CD4-positive, alpha-beta T cell treated with Interferon gamma for 1 hour (primary cell): Measurements from ENCODE around the gene UBXN1.

ENCODE experiments used
- DNase-seq: peaks from one replicate; pipeline ENCODE4 v3.0.0-alpha.2; 2020

Gene UBXN1

DNA sequence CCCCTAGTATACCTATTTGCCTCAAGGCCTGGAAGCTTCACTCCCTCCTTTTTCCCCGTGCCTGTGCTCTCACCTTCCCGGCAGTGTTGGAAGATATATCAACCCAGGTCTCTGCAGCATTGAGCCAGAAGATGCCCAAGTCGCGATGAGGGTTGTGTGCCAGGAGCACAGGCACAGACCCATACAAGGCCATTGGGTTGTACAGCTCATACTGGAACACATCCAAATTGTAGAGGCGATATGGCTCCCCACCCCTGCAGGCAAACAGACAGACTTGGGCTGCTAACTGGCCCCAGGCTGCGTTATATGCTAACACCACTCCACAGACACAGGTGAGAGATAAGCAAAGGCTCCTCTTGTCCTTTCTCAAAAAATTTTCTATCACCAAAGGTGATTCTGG, 46.4 kb downstream of the UBXN1 start:
- DNase-seq, result no peak

DNA sequence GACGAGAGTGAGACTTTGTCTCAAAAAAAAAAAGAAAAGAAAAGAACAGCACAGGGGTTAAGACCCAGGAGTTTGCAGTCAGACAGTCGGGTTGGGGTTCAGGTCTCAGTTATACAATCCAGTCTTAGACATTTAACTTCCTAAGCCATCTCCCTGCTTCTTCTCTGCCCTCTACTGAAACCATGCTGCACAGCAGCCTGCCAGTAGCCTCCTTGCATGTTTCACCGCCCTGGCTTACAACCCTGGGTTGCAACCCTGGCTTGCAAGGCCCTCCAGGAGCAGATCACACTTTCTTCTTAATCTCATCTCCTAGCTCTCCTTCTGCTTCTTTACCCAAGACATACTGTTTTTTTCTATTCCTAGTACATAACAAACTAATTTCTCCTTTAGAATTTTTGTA, 51.2 kb downstream of the UBXN1 start:
- no peak for DNase-seq
